ENCODE data around the gene SLC6A9. TPM values are rescaled to one million over a fixed set of nuclear protein-coding genes. Genes with fewer than 3 reads are reported as not detected.

Gene SLC6A9
- total RNA-seq, 1 experiment from 2014 or later = 45.0 TPM

GRCh38 chr1:43949678-43950077 lies 81.6 kb downstream of the SLC6A9 start:
- Histone ChIP-seq H3K36me3 (ENCODE audit: control insufficient read depth, insufficient read depth, low read length) (no peaks in the 10 kb centered on the region), H3K4me3 (ENCODE audit: low read depth, low read length) (no peak overlapping the region), H3K4me1 (no peaks in the 10 kb centered on the region), H3K27me3 (replicated peaks; ENCODE audit: control insufficient read depth, insufficient read depth, low read length) (no peaks in the 10 kb centered on the region), H3K9me3 (no peaks in the 10 kb centered on the region)
- TF ChIP-seq, protein P1, sequence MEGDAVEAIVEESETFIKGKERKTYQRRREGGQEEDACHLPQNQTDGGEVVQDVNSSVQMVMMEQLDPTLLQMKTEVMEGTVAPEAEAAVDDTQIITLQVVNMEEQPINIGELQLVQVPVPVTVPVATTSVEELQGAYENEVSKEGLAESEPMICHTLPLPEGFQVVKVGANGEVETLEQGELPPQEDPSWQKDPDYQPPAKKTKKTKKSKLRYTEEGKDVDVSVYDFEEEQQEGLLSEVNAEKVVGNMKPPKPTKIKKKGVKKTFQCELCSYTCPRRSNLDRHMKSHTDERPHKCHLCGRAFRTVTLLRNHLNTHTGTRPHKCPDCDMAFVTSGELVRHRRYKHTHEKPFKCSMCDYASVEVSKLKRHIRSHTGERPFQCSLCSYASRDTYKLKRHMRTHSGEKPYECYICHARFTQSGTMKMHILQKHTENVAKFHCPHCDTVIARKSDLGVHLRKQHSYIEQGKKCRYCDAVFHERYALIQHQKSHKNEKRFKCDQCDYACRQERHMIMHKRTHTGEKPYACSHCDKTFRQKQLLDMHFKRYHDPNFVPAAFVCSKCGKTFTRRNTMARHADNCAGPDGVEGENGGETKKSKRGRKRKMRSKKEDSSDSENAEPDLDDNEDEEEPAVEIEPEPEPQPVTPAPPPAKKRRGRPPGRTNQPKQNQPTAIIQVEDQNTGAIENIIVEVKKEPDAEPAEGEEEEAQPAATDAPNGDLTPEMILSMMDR (IDR thresholded peaks at IDR 0.05; ENCODE audit: insufficient read depth in 1 of 2, low read depth in 1 of 2, low read length in 1 of 2, severe bottlenecking in 1 of 2, unreplicated experiment in 1 of 2) = no peak
- no peak for DNase-seq
- BruUV-seq (replicated peaks) = no TSS peak
- H3K9me3 Mint-ChIP-seq (ENCODE audit: unreplicated experiment) = no peaks in the 10 kb centered on the region
- no peak overlapping the region for H3K27ac Mint-ChIP-seq (ENCODE audit: unreplicated experiment)
- H3K4me3 Mint-ChIP-seq (ENCODE audit: unreplicated experiment) = no peak overlapping the region
- intact Hi-C loops (cut with micrococcal nuclease; ENCODE audit: unreplicated experiment) = no loop called here
- ChIA-PET POLR2A (no interaction called here), CTCF (no interaction called here)
- H3K4me1 Mint-ChIP-seq (ENCODE audit: low read depth, unreplicated experiment) = no peaks in the 10 kb centered on the region
- peaks cover 6% of the 10 kb centered on the region for H3K36me3 Mint-ChIP-seq (ENCODE audit: insufficient read depth, unreplicated experiment)
- no peaks in the 10 kb centered on the region for H3K27me3 Mint-ChIP-seq (ENCODE audit: insufficient read depth, unreplicated experiment)

- TF ChIP-seq, protein P1 (IDR thresholded peaks at IDR 0.05; ENCODE audit: insufficient read depth in 1 of 2, low read depth in 1 of 2, low read length in 1 of 2, severe bottlenecking in 1 of 2, unreplicated experiment in 1 of 2) = no peak
- ChIA-PET POLR2A (interaction anchor here (1.1 kb wide), 1 partner anchor 22 kb away, joined by 4 read pairs; the partner anchor contains the start of gene DPH2), CTCF (interaction anchor here (1.2 kb wide), 1 partner anchor 44 kb away, joined by 3 read pairs; no protein-coding TSS in a partner anchor)
- Histone ChIP-seq H3K9me3 (no peaks in the 10 kb centered on the region), H3K36me3 (ENCODE audit: control insufficient read depth, insufficient read depth, low read length) (no peaks in the 10 kb centered on the region), H3K4me3 (ENCODE audit: low read depth, low read length) (peak overlapping the region; percentile 90), H3K4me1 (no peaks in the 10 kb centered on the region), H3K27me3 (replicated peaks; ENCODE audit: control insufficient read depth, insufficient read depth, low read length) (no peaks in the 10 kb centered on the region)
- no TSS peak for BruUV-seq (replicated peaks)
- peaks cover 6% of the 10 kb centered on the region for H3K36me3 Mint-ChIP-seq (ENCODE audit: insufficient read depth, unreplicated experiment)
- no peaks in the 10 kb centered on the region for H3K27me3 Mint-ChIP-seq (ENCODE audit: insufficient read depth, unreplicated experiment)
- H3K9me3 Mint-ChIP-seq (ENCODE audit: unreplicated experiment) = no peaks in the 10 kb centered on the region
- H3K27ac Mint-ChIP-seq (ENCODE audit: unreplicated experiment) = no peak overlapping the region
- H3K4me1 Mint-ChIP-seq (ENCODE audit: low read depth, unreplicated experiment) = no peaks in the 10 kb centered on the region
- intact Hi-C loops (cut with micrococcal nuclease; ENCODE audit: unreplicated experiment) = no loop called here
- DNase-seq = no peak
- H3K4me3 Mint-ChIP-seq (ENCODE audit: unreplicated experiment) = peak overlapping the region; percentile 80
These were observed 83.3 kb downstream of the SLC6A9 start for GRCh38 chr1:43947874-43948437.

GRCh38 chr1:43947061-43947873 lies 84.0 kb downstream of the SLC6A9 start:
- no peaks in the 10 kb centered on the region for H3K9me3 ChIP-seq
- peak overlapping the region; percentile 90 for H3K4me3 ChIP-seq (ENCODE audit: low read depth, low read length)
- Mint-ChIP-seq H3K4me1 (ENCODE audit: low read depth, unreplicated experiment) (no peaks in the 10 kb centered on the region), H3K4me3 (ENCODE audit: unreplicated experiment) (peak overlapping the region; percentile 80), H3K27me3 (ENCODE audit: insufficient read depth, unreplicated experiment) (no peaks in the 10 kb centered on the region), H3K9me3 (ENCODE audit: unreplicated experiment) (no peaks in the 10 kb centered on the region), H3K36me3 (ENCODE audit: insufficient read depth, unreplicated experiment) (peaks cover 6% of the 10 kb centered on the region), H3K27ac (ENCODE audit: unreplicated experiment) (peak overlapping the region; percentile 58)
- TF ChIP-seq, protein P1 (IDR thresholded peaks at IDR 0.05; ENCODE audit: insufficient read depth in 1 of 2, low read depth in 1 of 2, low read length in 1 of 2, severe bottlenecking in 1 of 2, unreplicated experiment in 1 of 2) = no peak
- intact Hi-C loops (cut with micrococcal nuclease; ENCODE audit: unreplicated experiment) = no loop called here
- TSS peak; percentile 42 for BruUV-seq (replicated peaks)
- CTCF ChIA-PET = interaction anchor here (0.6 to 2.4 kb wide), 5 partner anchors 12 to 184 kb away, joined by 3 to 12 read pairs (median 3); no protein-coding TSS in a partner anchor
- no peaks in the 10 kb centered on the region for H3K27me3 ChIP-seq (replicated peaks; ENCODE audit: control insufficient read depth, insufficient read depth, low read length)
- no peaks in the 10 kb centered on the region for H3K36me3 ChIP-seq (ENCODE audit: control insufficient read depth, insufficient read depth, low read length)
- DNase-seq = no peak
- POLR2A ChIA-PET = interaction anchor here (1.1 kb wide), 1 partner anchor 23 kb away, joined by 4 read pairs; the partner anchor contains the start of gene DPH2
- no peaks in the 10 kb centered on the region for H3K4me1 ChIP-seq

Other genes with a start within 250 kb of the SLC6A9 start
- 0.26 TPM in 1 of 2 replicates, not detected in the other for gene ARTN, start 97.7 kb downstream of the SLC6A9 start, total RNA-seq (2022)
- gene IPO13, start 84.5 kb downstream of the SLC6A9 start, total RNA-seq (2022) = 14.1 and 15.9 TPM in 2 replicates
- gene DPH2, start 61.5 kb downstream of the SLC6A9 start, total RNA-seq (2022) = 29.0 and 29.5 TPM in 2 replicates
- gene ATP6V0B, start 56.5 kb downstream of the SLC6A9 start, total RNA-seq (2022) = 89.9 and 91.2 TPM in 2 replicates
- gene B4GALT2, start 52.3 kb downstream of the SLC6A9 start, total RNA-seq (2022) = 28.6 and 31.5 TPM in 2 replicates
- gene CCDC24, start 39.9 kb downstream of the SLC6A9 start, total RNA-seq (2022) = 5.1 and 5.2 TPM in 2 replicates
- gene KLF17, start 87.4 kb upstream of the SLC6A9 start, total RNA-seq (2022) = not detected in 2 replicates
- not detected in 2 replicates for gene KLF18, start 110.2 kb upstream of the SLC6A9 start, total RNA-seq (2022)
- 40.4 and 41.1 TPM in 2 replicates for gene DMAP1, start 182.0 kb upstream of the SLC6A9 start, total RNA-seq (2022)

Measured in Caco-2 (cell line).